ENCODE data around the gene MARCHF7.

GRCh38 chr2:159744363-159744762 lies 32.1 kb downstream of the MARCHF7 start:
- no peak for TF ChIP-seq POLR2A (IDR thresholded peaks at IDR 0.05)
- no peak for TF ChIP-seq POLR2AphosphoS5 (IDR thresholded peaks at IDR 0.05)
- no peak for TF ChIP-seq CTCF (IDR thresholded peaks at IDR 0.05)
- TF ChIP-seq EP300 (IDR thresholded peaks at IDR 0.05), result no peak

Data from stomach (tissue), 4 donors.